ENCODE results near the gene GCC1.

The GCC1 gene, protein sequence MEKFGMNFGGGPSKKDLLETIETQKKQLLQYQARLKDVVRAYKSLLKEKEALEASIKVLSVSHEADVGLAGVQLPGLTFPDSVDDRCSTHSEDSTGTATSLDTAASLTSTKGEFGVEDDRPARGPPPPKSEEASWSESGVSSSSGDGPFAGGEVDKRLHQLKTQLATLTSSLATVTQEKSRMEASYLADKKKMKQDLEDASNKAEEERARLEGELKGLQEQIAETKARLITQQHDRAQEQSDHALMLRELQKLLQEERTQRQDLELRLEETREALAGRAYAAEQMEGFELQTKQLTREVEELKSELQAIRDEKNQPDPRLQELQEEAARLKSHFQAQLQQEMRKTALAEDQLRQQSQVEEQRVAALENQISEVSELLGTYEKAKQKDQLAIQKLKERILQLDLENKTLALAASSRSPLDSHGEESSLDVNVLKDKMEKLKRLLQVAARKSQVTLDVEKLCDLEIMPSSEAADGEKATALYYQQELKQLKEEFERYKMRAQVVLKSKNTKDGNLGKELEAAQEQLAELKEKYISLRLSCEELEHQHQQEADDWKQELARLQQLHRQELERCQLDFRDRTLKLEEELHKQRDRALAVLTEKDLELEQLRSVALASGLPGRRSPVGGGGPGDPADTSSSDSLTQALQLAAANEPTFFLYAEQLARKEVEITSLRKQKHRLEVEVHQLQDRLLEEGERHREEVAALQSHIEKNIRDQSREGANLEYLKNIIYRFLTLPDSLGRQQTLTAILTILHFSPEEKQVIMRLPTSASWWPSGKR

DNA sequence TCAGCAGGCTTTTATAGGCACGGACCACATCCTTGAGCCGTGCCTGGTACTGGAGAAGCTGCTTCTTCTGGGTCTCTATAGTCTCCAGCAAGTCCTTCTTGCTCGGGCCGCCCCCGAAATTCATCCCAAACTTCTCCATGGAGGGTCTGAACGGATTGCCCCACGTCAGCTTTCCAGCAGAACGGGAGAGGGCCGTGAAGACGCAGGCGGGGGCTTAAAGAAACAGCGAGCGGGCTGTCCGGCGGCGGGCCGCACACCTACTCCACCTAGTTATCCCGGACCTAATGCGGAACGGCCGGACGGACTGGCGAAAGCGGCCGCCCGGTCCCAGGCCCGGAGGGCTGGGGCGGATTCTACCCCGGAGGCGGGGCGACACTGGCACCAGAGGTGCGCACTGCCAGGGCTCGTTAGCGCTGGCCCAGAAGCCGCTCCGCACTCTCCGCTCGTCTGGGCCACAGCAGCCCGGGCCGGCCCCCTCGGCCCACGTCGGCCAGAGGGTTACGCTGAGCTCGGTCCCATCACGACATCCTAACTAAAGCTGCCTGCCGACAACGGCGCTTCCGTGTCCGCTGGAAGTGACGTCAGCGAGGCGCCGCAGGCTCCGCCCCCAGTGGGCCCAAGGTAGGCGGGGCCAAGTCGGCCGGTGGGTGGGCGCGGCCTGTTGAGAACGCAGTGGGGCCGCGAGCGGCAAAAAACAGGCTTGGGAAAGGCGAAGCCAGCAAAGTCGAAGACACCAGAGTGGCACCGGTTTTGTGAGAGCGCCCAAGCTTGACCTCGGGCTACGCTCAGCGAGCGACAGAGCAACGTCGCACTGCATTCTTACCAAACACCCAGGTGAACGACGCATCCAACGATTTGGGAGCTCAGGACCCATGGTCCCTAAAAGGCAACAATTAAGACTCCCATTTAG, at the start of gene GCC1:
Gene GCC1, minus strand, starts transcription at position 553 of the 910 bp plus-strand sequence. Its CDS starts 414 bp downstream, at position 139.
- DNase-seq = peak; percentile 87

DNA sequence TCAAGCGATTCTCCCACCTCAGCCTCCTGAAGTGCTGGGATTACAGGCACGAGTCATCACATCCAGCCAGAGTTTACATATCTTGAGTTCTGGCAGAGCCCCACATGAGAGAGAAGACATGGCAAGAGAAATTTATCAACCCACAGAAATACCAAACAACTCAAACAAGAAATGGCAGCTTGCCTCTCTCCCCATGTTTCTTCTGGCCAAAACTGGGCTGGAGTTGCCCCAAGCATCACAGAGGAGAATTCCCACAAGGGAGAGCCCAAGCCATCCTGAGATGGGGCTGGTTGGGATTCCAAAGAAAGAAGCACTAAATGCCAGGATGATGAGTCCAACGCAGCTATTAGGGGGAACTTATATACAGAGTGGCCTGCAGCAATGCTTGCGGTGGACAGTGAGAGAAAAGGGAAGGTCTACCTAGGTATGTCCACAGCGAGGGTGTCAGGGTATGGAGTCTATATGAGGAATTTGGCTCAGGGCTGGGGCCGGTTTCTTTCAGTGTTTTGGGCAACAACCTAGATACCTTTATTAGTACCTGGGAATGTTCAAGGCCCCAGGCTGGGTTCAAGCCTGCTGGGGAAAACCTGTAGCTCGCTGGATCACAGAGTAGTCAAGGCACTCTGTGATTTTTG, 47.0 kb upstream of the GCC1 start:
- DNase-seq = no peak

DNA sequence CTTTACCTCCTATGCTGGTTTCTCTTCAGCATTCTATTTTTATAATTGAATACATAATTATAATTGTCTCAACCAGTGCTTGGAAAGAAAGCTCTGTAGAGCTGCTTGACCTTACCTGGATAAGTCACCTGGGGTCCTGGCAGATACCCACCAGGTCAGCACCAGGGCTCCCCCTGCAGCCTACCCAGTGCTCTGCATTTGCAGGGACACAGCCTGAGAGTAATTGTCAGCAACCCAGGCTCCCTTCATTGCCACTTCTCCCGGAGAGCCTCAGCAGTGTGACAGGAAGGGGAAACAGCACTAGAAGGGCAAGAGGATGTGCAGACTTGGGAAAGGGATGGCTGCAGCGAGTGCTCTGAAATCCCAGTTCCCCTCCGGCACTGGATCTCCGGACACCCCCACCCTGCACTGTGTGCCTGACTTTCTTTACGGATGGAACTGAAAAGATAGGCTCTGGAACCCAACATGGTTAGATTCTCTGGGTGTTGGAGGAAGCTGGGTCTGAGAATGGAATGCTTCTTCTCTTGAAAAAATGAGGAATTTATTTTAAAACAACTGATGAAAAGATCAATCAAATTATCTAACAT, 44.0 kb upstream of the GCC1 start:
- DNase-seq = no peak

DNA sequence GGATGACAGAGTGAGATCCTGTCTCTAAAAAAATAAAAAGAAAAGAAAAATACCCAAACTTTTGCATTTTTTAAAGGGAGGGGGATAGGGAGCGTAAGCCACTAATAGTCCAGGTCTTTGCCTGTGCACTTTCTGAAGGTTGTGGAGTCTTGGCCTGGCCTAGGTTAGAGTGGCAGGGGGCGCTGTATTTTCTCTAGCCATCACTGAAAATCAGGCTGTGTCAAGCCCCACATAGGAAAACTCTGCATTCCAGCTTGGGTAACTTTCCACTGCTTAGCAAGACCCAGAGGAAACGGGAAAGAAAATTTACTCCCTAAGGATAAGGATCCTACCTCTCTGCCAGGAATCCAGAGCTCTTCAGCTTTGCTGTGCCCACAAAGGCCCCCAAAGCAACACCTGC, 43.0 kb upstream of the GCC1 start:
- no peak for DNase-seq

DNA sequence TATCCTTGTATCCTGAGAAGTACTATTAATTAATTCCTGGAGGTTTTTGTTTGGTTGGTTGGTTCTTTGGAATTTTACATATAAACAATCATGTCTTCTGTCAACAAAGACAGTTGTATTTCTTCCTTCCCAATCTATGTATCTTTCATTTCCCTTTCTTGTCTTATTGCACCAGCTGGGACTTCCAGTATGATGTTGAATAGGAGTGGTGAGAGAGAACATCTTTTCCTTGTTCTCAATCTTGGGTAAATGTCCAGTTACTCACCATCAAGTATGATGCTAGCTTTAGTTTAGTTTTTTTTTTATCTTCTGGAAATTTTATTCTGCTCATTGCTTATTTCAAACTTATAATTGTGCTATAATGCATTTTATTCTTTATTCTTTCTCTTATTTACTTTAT, 39.9 kb upstream of the GCC1 start:
- DNase-seq = no peak

DNA sequence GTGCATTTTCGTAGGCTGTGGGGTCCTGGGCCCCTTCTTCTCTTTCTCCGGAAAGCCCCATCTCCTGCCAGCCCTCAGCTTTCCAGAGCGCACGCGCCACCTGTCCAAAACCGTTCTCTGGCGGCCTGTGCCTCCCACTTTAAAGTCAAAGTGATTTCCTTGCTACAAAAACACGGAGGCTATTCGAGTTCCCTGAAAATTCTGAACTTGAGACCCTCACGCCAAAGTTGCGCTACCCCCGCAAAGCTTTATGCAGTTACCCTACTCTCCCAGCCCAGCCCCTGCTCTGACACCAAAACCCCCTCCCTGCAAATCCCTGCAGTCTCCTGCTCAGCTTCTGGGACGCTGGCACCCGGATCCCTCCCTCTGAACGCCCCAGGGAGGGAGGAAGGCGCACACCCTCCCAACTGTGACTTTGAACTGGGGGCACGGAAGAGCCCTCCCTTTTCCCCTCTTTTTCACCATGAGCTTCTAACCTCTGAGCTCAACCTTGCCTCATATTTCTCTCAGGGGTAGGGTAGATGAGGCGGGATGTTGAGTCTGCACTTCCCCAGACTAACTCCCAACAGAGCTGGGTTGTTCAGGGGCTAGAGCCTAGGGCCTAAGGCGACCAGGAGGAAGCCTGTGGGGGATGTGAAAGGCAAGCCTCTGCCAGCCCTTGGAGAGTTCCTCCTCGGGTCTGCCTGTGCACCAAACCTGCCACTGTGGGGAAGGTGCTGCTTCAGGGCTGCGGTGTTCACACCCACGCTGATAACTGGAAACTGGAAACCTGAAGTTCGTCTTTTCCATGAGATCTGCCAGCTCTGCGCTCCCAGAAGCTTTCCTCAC, 35.2 kb upstream of the GCC1 start:
- DNase-seq = no peak

DNA sequence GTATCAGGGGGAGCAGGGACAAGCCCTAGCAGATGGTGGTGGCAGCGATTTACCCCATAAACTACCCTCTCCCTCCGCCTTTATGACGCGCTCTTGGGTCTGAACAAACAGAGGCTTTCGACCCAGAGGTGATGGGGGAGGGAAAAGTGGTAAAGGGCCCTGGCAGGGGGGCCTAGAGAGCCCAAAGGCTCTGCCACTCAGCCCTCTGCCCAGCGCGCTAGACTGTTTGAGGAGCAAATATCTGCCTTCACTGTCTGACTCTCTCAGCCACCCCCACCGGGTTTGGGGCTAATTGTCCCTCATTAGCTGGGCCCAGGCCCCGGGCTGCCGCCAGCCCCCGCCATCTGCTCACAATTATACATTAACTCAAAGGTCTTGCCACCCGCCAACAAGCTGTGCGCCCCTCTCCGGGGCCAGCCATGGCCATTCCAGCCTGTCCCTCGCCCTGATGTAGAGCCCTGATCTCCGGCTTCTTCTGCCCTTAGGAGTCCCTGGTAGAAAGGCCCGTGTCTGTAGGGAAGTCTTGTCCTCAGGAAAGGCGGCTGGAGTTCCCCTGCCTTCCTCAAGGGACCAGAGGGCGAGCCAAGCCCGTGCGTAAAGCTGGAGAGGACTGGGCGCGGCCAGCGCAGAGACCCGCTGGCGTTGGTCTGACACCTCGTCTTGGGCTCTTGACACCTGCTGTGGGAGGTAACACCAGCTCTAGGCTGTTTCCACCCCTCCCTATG, 34.4 kb upstream of the GCC1 start:
- DNase-seq = no peak

DNA sequence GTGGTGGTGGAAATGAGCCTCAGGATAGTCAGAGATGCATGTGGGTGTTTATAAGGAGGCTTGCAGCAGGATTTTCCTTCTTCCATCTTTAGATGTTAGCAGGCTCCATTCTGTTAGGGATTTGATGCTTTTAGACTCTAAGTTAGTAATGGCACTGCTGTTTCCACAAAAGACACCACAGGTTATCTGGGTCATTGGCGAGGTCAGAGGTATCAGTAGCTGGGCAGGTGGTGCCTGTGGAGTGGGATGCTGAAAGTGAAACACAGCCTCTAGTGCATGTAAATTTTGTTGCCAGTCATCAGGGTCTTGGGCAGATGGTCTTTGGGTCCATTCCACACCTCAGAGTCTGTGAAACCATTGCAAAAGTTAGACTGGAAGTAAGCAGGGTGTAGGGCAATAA, 33.4 kb upstream of the GCC1 start:
- no peak for DNase-seq

DNA sequence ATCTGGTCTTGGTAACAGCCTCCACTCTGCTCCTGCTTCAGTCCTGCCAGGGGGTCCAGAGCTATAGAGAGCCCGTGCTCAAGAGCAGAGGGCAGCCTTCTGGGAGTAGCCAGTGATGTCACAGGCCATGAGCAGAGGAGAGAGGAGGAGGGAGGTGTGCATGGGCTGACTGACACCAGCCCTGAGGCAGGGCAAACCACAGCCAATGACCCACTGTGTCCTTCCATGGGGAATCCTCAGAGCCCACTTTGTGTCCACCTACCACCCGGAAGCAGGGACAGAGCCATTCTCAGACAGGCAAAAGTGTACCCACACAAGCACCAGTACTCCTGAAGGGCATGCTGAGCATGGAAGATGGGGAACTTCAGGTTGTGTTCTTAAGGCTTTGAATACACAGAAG, 32.6 kb upstream of the GCC1 start, which contains the start of gene PAX4:
Gene PAX4, minus strand, starts transcription at position 101 of the 400 bp plus-strand sequence. CDS start 2,214 bp downstream, outside the sequence.
- no peak for DNase-seq

DNA sequence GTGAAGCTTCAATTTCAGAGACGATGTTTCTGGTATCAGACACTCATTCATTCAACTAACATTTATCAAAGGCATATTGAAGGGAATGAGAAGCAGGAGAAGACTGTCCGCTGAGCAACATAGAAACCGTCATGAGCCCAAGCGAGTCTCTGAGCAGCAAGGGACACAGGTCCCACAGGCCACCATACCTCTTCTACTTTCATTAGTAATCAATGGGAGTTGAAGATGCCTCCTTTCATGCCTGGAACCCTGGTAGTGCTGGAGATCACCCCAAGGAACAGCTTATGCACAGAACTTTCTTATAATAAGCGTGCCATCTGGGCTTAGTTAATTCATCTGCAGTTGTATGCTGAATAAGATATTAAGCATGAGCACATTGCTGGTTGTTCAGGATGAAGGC, 31.3 kb upstream of the GCC1 start:
- DNase-seq = no peak

DNA sequence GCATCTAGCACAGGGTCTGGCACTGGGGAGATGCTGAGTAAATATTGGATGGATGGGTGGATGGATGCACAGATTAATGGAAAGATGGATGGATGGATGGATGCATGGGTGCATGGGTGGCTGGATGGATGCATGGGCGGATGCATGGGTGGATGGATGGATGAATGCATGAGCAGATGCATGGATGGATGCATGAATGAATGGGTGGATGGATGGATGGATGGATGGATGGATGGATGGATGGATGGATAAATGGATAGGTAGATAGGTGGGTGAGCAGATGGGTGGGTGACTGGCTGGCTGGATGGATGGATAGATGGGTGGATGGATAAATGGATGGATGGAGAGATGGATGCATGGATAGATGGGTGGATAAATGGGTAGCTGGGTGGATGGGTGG, 26.9 kb upstream of the GCC1 start:
- no peak for DNase-seq

DNA sequence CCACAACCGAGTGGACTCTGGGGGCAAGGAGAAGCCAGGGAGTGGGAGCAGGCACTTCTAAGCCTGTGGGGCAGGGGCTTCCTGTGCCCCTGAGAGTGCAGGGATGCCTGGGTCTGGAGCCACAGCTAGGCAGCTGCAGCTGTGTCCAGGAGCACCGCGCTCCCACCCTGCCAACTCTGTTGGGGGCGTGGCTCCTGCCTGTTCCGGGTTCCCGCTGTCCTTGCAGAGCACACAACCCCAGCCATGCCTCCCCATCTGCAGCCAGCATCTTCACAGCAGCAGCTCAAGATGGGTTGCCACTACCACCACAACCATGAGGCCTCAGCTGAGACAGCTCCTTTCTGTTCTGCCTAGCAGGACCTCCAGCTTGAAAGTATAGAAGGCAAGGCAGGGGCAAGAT, 23.9 kb upstream of the GCC1 start:
- DNase-seq = no peak

DNA sequence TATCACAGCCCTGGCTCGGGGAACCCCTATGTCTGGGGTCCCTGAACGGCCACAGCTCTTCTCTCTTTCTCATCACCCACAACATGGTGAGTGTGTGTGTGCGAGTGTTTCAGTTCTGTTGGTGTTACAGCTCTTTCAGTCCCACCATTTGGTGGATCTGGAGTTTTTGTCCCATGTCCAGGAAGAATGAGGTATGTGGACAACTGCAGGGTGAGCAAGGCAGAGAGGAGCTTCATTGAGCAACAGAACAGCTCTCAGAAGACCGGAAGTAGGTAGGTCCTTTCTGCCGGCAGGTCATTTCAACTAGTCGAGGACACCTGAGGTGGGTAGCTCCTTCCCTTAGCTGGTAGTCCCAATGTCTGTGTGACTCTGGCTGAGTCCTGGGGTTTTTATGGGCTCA, 23.1 kb upstream of the GCC1 start:
- DNase-seq = no peak

DNA sequence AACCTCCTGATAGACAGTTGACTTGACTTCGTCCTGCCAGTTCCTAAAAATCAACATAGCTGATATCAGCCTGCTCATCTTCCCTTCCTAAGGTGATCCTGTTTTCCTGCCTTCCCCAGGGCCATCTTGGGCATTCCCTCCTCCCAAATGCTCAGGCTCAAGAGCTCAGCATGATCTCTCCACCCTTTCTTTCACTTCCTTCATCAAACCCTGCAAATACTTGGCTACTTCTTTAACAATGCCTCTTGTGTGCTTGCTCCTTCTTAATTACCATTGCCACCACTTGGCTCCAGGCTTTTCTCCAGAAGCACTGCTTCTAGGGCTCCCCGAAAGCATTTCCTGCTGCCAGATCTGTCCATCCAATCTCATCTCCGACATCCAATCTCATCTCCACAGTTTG, 15.5 kb upstream of the GCC1 start:
- no peak for DNase-seq

DNA sequence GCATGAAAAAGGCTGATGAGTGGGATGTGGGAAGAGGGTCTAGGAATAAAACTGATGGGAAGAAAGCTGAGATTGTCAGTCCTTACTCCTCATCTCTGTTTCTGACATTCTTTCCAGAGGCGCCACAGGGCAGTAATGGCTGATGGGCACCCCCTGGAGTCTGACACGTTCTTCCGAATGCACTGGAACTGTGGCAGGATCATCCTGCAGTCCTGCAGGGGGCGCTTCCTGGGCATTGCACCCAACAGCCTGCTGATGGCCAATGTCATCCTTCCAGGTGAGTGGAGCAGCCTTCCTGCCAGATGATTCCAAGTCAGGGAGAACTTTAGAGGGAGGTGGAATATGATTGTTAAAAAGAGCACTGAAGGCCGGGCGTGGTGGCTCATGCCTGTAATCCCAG, 12.9 kb upstream of the GCC1 start:
- no peak for DNase-seq

DNA sequence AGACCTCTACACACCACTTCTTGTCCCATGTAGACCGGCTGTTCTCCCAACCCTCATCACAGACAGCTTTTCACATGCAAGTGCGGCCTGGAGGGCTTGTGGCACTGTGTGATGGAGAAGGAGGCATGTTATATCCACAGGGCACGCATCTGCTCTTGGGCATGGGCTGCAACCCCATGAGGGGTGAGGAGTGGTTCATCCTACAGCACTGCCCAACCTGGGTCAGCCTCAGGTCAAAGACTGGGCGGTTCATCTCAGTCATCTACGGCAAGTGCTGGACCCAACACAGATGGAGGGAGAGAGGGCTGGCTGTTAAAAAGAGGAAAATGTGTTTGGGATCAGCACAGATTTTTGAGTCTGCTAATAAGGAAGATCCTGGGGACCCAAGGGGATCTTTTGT, 10.3 kb upstream of the GCC1 start:
- DNase-seq = no peak

DNA sequence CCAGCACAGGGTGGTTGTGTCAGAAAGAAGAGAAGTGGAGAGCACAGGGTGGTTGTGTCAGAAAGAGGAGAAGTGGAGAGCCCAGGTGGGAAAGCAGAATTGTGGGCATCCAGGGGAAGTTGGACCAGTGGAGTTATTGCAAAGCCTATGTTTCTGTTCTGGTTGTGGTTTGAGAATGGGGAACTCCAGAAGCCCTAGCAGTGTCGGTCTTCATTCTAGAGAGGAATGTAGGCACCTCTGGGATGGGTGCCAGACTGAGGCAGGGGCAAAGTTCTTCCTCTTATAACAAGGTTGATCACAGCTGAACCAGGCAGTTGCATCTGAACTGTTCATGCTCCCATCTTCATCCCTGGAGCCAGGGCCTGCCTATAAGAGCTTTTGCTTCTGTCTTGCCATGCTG, 9.1 kb upstream of the GCC1 start:
- no peak for DNase-seq

DNA sequence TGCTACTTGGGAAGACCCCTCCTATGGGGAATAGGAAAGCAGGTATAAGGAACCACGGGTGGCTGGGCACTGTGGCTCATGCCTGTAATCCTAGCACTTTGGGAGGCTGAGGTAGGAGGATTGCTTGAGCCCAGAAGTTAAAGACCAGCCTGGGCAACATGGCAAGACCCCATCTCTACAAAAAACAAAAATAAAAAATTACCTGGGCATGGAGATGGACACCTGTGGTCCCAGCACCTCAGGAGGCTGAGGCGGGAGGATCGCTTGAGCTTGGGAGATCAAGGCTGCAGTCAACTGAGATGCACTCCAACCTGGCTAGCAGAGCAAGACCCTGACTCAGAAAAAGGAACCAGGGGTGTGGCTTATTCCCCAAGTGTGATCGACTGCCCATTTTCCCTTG, 7.2 kb upstream of the GCC1 start:
- DNase-seq = no peak

DNA sequence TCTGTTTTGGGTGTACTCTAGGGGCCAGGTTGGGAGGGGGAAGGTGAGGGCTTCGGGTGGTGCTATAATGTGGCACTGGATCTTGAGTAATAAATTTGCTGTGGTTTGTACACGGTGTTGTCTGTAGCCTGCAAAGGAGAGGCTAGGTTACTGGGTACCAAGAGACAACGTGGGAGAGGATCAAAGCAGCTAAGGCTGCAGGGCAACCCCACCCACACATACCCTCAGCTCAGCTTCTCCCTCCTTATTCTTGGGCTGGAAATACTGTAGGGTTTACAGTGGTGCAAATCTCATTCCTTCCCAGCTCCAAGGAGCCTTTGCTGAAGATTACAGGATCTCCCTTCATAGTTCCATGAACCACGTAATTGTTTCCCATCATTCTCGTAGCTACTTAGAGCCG, 6.2 kb upstream of the GCC1 start:
- DNase-seq = no peak

DNA sequence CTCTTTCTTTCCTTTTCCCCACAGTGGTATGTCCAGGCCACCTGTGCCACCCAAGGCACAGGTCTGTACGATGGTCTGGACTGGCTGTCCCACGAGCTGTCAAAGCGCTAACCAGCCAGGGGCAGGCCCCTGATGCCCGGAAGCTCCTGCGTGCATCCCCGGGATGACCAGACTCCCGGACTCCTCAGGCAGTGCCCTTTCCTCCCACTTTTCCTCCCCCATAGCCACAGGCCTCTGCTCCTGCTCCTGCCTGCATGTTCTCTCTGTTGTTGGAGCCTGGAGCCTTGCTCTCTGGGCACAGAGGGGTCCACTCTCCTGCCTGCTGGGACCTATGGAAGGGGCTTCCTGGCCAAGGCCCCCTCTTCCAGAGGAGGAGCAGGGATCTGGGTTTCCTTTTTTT, 5.8 kb upstream of the GCC1 start:
- DNase-seq = no peak

DNA sequence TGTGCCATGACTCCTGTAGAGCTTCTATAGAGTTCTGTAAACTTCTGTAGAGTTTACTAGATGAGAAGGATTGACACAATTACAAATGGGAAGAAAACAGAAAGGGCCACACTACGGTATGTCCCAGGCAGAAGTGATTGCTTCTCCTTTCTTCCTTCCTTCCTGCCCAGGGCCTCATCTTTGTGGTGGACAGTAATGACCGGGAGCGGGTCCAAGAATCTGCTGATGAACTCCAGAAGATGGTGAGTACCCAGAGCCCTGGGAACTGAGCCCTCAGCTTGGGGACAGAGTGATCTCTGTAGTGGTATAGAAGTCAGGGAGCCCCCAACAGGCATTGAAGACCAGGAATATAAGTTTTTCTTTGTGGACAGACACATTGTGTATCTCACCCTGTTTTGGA, 4.5 kb upstream of the GCC1 start:
- no peak for DNase-seq
